NCI-H2107 (cell line): ENCODE measurements around the gene EFTUD2.
"Not testable (repeated sequence)": the region's sequence is repeated elsewhere in the genome, so short reads cannot be mapped to it uniquely, and the experiment has no call there.

Experiments used
- DNase-seq: peaks from one replicate; lab custom pipeline; 2025; lab: John Stamatoyannopoulos, UW

EFTUD2 gene

GRCh38 chr17:44808656-44809388 is 90.4 kb downstream of the EFTUD2 start:
- DNase-seq = not testable (repeated sequence)

DNA sequence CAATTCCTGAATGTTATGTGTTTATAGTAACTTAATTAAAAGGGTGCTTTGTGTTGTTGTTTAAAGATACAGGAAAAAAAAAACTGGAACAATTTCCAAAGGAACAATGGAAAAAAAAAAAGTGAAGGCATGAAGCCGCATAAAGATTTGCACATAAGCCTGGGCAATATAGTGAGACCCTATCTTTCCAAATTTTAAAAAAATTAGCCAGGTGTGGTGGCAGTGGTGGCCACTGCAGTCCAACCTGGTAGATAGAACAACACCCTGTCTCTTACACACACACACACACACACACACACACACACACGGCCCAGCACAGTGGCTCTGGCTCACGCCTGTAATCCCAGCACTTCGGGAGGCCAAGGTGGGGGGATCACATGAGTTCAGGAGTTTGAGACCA is 91.1 kb downstream of the EFTUD2 start:
- no peak for DNase-seq

- no peak for DNase-seq
Measured at GRCh38 chr17:44807817-44808155, 91.5 kb downstream of the EFTUD2 start.

DNA sequence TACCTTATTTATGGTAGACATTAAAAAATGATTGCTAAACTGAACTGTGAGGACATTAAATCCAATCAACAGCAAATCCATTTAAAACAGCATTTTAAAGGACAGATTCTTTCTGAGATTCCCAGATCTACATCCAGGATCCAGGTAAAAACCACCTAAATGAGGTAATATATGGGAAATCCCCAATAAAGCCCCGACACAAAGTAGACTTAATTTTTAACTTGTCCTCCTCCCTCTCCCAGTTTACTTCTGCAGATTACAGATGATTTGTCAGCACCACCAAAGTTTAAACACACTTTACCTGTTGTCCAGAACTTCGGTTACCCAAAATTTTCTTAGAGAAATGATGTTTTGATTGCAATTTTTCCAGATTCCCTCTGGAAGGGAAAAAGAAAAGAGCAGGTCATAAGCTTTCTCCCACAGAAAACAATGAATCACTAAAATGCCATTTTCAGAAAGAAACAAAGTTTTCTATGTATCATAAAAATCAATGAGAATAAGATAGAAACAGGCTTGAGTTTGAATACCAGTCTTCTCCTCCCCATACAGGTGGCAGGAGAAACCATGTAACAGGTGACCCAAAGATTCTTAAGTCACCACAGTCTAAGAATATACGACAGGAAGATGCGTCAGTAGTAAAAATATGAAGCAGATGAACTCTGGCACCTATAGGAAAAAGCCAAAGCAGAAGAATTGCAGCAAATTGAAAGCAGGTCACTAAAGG is 92.0 kb downstream of the EFTUD2 start:
- DNase-seq = no peak

DNA sequence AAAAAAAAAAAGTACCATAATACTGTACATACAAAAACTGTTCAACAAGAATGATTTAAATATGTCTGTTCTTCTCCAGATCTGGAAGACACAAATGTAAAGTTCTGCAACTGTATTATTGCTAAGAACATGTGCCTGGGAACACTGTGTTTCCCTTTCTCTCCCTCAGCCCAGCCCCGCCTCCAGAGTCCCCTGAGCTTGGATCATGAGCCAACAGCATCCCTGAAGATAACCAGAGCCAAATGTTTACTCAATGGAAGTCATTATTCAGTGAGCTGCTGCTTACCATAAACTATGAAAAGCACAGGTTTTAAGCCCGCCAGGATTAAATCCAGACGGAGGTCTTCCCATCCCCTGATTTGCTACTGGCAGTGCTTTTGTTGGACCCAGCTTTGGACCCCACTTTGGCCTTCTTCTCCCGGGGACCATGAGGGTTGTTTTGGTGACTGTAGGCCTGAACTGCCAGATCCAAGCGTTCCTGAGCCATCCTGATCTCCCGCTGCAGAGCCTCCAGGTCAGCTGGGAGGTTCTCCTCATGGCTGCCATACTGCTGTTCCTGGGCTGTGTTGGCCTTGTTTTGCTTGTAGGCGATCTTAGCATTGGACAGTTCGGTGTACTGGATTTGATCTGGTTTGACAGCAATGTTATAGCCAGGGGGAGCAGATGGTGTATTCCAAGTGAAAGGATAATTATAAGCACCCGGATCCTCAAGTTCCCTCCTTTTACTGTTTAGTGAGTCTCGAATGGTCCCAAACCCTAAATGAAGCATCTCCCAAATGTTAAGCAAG is 94.7 kb downstream of the EFTUD2 start:
- DNase-seq = no peak

DNA sequence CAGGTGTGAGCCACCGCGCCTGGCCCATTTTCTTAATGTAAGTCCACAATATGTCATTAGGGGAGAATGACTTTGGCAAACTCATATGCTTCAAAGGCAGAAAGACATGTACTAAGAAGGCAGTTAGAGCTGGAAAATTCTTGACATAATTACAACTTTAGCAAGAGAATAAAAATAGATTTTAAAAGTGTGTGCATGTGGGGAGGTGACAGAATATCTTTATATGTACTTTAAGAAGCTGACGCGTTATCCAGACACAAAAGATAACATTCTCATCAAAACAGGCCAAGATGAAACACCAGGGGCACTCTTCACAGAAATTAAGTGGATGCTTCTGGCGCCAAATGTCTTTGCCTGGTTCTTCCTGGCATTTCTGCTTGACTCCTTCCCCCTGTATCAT is 97.4 kb downstream of the EFTUD2 start:
- DNase-seq = no peak
